Spleen (tissue), 7 donors: ENCODE results near the gene USP24.

ENCODE experiments used
- POLR2A ChIP-seq, 3 donors: fragments of 450-650 bp; IDR thresholded peaks; one replicate each; pipeline ENCODE4 v1.5.1; 2017; ENCODE audit warnings: antibody characterized with exemption in 3 of 3, mild to moderate bottlenecking in 1 of 3
- POLR2AphosphoS5 ChIP-seq, 3 donors: sonication (generic); formaldehyde crosslinking; IDR thresholded peaks; one replicate each; pipeline ENCODE4 v1.5.1; 2017; ENCODE audit warnings: antibody characterized with exemption in 3 of 3
- TF ChIP-seq, protein P1 (sequence below), 11 experiments: fragments of 200-600 bp in 7 of 11; fragments of 450-650 bp in 4 of 11; sonication (generic) in 4 of 11; IDR thresholded peaks in 8 of 11; conservative IDR thresholded peaks in 3 of 11; 1 replicate in 7 of 11; 2 replicates in 4 of 11; pipeline versions ENCODE4 v1.4.0 to v1.8.0; 2016 to 2021; ENCODE audit warnings: antibody characterized with exemption in 11 of 11, inconsistent platforms in 4 of 11, mild to moderate bottlenecking in 1 of 11
- donor health status: DM: no; HTN: no; CAD: no; lungs with moderate emphysema.
- donor health status: DM: no; HTN: no; CAD: no.
- donor health status: DM: no; HTN: no; CAD: no.

DNA sequence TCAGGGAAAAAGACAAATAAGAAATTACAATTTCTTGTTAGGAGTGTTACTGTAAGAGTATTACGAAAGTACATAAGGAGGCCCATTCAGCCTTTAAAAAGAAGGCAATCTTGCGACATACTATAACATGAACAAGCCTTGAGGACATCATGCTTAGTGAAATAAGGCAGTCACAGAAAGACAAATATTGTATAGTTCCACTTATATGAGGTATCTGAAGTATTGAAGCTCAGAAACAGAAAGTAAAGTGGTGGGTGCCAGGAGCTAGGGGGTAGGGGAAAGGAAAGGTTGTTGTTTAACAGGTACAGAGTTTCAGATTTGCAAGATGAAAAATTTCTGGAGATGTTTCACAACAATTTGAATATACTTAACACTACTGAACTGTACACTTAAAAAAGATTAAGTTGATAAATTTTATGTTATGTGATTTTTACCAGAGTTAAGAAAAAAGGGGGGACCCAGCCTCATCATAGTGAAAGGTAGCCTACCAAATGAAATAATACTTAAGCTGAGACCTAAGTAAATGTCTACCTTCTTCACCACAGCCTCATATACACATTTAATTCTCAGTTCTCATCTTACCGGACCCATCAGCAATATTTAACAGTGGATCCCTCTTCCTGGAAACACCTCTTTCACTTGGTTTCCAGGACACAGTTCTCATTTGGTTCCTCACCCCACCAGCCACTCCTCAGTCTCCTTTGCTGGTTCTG is 19.5 kb downstream of the USP24 start:
- TF ChIP-seq, protein P1, sequence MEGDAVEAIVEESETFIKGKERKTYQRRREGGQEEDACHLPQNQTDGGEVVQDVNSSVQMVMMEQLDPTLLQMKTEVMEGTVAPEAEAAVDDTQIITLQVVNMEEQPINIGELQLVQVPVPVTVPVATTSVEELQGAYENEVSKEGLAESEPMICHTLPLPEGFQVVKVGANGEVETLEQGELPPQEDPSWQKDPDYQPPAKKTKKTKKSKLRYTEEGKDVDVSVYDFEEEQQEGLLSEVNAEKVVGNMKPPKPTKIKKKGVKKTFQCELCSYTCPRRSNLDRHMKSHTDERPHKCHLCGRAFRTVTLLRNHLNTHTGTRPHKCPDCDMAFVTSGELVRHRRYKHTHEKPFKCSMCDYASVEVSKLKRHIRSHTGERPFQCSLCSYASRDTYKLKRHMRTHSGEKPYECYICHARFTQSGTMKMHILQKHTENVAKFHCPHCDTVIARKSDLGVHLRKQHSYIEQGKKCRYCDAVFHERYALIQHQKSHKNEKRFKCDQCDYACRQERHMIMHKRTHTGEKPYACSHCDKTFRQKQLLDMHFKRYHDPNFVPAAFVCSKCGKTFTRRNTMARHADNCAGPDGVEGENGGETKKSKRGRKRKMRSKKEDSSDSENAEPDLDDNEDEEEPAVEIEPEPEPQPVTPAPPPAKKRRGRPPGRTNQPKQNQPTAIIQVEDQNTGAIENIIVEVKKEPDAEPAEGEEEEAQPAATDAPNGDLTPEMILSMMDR (IDR thresholded peaks at IDR 0.05 in 8 of 11, conservative IDR thresholded peaks at IDR 0.05 in 3 of 11) = no peak
- TF ChIP-seq POLR2A (IDR thresholded peaks at IDR 0.05) (no peak), POLR2AphosphoS5 (IDR thresholded peaks at IDR 0.05) (no peak)
